ENCODE results near the gene OBSCN.

OBSCN gene

DNA sequence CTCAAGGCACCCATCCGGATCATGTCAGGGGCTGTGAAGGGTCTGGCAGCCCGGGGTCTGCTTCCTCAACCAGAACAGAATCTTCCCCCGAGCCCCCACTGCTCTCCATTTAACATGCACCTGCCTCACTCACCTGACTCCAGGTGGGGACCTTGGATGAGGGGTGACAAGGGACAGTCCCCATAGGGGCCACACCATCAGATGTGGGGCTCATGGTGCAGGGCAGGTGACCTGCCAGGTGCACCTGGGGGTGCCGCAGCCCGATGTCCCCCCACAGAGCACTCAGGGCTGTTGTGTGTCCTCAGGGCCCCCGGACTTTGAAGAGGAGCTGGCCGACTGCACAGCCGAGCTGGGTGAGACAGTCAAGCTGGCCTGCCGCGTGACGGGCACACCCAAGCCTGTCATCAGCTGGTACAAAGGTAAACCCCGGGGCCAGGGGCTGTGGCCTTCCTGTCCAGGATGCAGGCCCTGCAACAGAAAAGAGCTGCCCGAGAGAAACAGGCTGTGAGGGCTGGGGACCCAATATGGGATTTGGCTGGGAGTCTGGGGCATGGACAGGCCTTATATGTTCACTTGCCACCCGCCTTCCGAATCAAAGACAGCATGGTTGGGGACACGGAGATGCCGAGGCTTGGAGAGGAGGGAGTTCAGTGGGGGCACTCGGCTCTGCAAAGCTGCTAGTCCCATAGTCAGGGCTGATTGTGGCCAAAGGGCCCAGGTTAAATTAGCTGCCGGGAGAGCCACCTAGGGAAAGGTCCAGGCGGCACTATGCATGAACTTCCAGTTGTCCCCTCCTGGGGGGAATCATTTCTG, 134.2 kb downstream of the OBSCN start:
- DNase-seq (ENCODE audit: low read depth in 2 of 2), result no peak

DNA sequence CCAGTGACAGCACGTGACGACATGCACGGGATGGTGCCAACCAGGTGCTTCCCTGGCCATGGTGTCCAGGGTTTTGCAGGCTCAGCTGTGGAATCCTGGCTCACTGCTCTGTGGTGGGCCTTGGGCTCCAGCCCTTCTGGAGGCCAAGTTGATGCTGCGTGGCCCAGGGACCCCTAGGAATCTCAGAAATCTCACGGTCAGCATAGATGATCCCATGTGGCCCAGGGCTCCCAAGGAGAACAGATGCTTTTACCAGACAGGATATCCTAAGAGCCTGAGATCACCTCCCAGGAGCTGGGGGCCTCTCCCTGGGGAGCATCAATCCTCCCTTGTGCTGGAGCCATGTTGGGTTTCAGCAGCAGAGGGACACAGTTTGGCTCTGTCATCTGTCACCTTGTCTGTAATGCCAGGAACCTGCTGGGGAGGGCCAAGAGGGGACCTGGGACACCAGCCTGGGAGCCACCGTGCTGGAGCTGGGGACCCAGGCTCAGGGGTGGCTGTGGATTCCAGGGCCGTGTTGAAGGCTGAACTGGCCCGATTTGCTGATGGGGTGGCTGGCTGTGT, 134.9 kb downstream of the OBSCN start:
- no peak for DNase-seq (ENCODE audit: low read depth in 2 of 2)

DNA sequence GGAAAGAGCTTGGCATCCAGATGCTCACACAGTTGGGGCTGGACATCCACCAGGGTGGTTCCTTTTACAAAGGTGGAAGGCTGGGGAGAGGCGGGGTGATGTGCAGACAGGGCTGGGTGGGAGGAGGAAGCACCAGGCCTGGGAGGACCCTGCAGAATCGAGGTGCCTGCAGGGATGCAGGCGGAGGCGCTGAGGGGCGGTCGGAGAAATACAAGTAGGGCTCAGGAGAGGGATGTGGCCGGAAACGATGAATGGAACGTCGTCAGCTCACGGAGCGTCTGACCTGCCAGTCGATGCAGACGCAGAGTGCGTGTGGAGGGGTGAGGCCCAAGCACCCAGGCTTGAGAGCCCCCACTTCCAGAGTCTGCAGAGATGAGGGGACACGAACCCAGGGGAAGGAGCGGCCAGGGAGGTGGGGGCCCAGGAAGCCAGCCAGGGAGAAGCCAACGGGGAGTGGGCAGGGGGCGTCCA, 135.4 kb downstream of the OBSCN start:
- no peak for DNase-seq (ENCODE audit: low read depth in 2 of 2)

DNA sequence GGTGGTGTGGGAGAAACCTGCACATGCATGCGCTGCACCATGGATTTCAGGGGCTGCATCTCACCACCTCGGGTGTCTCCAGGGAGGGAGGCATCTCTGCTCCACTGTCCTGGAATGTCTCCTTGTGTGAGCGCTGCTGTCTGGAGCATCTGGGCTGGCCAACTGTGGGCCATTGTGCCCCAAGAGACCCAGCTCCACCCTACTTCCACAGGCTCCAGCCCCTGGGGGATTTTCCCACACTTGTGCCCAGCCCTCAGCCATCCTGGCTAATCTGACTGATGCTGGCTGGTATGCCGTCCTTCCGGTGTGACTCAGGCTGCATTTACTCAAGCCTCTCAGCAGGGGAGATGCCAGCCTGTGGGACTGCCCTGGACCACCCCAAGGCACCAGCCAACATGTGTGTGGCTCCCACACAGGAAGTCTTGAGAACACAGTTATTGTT, 136.8 kb downstream of the OBSCN start:
- DNase-seq (ENCODE audit: low read depth in 2 of 2), result no peak

DNA sequence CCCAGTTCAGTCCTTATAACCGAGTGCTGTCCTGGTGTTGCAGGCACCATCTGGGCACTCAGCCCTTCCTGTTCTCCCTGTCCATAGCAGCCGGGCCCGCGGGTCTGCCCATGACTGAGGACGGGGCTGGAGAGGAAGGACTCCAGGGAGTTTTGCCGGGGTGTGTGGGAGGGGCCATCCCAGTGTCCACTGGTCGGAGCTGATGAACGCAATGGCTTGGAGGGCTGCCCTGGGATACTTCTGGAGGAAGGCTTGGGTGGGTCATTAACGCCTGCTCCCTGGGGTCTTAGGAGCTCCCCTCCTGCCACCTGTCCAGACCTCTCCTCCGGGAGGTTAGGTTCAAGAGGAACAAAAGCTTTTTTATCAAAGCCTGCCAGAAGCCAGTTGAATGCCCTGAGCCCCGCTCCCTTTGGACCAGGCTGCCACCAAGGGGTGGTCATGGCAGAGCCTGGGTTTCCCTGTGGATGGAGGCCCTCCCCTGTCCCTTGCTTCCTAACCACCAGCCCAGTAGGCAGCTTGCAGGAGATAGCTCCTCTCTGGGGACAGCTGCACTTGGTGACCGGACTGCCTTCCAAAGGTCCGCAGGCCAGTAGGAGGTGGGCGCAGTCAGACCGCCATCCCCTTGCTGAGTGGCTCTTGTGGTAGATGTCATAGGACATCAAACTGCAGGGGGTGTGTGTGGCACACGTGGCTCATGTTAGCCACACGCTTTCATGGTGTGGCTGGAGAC, 137.5 kb downstream of the OBSCN start:
- no peak for DNase-seq (ENCODE audit: low read depth in 2 of 2)

DNA sequence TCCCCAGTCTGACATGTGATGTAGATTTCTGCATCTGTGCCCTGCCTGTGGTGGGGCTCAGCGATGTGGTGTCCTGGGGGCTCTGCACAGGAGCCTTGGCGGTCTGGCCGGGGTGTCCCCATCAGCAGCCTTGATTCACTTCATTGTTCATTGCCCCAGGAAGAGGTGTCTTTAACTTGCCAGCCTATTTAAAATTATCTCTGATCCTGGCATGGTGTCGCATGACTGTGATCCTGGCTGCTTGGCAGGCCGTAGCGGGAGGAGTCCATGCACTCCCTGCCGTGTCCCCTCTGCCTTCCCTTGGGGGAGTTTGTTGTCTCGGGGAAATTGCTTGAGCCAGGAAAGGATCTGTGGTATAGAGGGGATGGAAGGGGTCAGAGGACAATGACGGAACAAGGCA, 138.9 kb downstream of the OBSCN start:
- no peak for DNase-seq (ENCODE audit: low read depth in 2 of 2)

DNA sequence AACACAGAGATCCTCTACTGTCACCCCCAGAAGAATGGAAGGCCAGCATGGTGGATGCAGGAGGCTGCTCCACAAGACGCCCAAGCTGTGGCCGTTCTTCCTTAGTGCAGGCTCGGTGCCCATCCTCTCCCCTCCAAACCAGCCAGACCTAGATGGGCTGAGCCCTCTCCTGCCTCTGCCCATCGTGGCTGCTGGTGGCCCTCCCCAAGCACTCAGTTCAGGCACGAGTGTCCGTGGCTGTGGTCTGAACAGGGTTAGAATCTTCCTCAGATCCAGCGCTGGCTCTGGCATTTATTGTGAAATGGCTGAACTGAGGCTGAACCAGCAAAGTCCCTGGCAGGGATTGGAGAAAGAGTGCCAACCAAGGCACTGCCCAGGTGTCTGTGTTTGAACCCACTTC, 139.3 kb downstream of the OBSCN start:
- DNase-seq (ENCODE audit: low read depth in 2 of 2), result no peak

DNA sequence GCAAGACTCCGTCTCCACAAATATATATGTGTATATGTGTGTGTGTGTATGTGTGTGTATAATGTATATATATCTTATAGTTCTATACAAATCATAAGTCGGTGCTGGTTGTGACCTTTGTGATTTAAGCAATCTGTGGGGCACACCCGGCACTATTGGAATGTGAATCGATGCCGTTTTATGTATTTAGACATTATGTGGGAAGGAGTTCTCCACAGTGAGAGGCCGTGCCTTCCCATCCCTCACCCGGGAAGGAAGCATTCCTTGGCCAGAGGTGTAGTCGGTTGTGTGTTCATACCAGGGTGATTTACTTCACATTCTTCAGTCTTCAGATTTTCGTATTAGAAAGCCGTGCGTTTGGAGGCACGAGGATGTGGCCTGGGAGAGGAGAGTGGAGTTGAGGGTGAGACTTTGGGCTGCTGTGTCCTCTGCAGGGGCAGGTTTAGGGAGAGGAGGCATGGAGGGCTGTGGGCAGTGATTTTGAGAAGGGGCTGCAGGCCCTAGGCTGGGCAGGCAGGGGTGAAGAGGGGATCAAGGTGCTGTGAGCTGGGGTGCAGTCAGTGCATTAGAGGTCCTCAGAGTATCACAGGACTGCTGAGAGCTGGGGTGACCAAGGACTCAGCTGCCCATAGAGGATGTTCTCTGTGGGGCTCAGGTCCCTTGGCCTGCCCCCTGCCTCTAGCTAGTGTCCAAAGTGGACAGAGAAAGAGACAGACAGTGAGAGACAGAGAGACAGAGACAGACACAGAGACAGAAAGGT, 141.0 kb downstream of the OBSCN start:
- DNase-seq (ENCODE audit: low read depth in 2 of 2), result no peak

DNA sequence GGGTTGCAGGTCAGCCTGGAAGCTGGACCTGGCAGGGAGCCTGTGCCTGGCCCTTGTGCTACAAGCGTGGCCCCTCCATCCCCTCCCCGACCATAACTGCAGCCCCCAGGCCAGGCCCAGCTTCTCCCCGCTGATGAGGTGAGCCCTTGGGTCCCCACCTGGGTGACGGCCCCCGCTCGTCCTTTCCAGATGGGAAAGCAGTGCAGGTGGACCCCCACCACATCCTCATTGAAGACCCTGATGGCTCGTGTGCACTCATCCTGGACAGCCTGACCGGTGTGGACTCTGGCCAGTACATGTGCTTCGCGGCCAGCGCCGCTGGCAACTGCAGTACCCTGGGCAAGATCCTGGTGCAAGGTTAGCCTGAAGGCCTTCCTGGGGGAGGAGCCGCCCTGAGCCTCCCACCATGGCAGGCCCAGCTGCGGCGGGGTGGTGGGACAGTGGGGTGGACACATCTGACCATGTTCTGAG, 141.9 kb downstream of the OBSCN start:
- no peak for DNase-seq (ENCODE audit: low read depth in 2 of 2)

DNA sequence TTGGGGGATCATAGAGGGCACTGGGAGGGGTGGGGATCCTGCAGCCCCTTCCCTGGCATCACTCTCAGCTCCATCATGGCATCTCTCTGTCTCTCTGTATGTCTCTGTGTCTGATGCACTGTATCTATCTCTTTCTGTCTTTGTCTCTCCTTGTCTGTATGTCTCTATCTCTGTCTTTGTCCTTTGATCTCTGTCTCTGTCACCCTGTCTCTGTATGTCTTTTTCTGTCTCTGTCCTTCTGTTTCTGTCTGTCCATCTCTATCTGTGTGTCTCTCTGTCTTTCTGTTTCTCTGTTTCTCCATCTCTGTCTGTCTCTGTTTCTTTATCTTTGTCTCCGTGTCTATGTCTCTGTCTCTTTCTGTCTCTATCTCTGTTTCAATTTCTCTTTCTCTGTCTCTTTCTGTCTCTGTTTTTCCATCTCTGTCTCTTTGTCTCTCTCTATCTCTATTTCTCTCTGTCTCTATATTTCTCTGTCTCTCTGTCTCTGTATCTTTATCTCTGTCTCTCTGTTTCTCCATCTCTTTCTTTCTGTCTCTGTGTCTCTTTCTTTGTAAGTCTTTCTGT, 142.4 kb downstream of the OBSCN start:
- DNase-seq (ENCODE audit: low read depth in 2 of 2), result no peak

DNA sequence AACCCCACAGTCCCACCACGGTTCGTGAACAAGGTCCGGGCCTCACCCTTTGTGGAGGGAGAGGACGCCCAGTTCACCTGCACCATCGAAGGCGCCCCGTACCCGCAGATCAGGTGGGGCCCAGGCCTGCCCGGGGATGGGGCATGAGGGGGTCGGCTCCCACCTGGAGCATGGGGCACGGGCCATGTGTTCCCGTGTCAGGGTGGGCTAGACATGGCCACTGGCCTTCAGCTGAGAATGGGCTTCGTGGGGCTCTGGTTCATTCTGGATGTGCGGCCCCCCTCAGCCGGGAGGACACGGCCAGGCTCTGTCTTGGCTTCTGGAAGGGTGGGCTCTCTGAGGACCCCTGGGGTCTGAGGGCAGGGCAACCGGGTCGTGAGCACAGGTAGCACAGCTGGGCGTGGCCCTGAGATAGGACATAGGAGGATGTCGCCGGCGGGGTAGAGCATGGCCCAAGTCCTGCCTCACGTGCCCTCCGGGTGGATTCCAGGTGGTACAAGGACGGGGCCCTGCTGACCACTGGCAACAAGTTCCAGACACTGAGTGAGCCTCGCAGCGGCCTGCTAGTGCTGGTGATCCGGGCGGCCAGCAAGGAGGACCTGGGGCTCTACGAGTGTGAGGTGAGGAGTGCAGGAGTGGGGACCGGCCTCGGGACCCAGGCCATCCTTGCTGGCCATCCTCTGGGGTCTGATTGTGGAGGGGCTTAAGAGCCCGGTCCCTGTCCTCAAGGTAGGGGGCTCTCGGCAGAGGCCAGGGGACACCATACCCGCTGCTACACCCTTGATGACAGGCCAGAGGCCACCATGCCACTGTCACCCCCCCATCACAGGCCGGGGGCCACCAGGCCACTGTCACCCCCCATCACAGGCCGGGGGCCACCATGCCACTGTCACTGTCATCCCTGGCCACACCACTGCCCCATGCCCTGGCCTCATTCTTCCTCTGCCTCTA, 143.3 kb downstream of the OBSCN start:
- DNase-seq (ENCODE audit: low read depth in 2 of 2), result no peak

DNA sequence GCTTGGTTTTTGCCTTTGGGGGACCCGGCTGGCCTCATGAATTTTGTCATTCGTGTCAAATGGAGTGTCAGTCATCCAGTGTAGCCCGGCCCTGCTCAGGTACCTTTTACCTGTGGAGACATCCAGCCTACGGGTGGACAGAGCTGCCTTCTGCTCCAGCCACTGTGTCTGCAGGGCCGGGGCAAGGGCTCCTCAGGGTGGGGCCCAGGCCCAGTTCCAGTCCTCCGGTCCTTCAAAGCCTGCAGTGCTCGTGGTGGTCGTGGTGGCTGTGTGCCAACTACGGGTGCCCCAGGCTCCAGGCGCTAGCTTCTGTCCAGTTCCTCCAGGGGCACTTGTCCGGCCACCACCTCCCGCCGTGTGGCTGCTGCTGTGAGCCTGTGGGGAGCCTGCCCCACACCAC, 144.0 kb downstream of the OBSCN start:
- DNase-seq (ENCODE audit: low read depth in 2 of 2), result no peak

DNA sequence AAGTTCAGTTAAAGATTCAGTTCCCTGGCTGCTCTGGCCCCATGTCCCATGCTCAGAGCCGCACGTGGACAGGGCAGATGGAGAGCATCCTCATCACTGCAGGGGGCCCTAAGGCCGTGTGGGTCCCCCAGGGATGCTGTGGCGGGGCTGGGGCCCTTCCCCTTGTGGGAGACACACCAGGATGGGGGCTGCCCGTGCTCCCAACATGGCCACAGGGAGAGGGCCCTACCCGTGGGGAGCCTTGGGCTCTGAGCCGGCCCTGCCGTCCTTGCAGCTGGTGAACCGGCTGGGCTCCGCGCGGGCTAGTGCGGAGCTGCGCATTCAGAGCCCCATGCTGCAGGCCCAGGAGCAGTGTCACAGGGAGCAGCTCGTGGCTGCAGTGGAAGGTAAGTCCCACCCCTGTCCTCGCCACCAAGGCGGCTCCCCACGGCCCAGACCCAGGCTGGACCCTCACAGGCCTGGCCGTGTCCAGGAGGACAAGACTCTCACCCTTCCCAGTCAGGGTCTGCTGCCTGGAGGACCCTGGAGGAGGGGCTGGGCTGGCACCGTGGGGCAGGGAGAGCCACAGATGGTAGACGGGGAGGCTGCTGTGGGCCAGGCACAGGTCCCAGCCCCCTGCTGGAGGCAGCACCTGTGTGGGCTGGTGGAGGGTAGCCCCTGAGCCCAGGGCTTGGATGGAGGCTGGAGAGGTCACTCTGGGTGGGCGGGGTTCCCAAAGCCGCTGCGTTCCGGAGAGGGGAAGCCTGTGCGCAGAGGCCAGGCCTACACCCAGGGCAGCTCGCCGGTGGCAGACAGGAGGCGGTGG, 145.0 kb downstream of the OBSCN start:
- DNase-seq (ENCODE audit: low read depth in 2 of 2), result no peak

DNA sequence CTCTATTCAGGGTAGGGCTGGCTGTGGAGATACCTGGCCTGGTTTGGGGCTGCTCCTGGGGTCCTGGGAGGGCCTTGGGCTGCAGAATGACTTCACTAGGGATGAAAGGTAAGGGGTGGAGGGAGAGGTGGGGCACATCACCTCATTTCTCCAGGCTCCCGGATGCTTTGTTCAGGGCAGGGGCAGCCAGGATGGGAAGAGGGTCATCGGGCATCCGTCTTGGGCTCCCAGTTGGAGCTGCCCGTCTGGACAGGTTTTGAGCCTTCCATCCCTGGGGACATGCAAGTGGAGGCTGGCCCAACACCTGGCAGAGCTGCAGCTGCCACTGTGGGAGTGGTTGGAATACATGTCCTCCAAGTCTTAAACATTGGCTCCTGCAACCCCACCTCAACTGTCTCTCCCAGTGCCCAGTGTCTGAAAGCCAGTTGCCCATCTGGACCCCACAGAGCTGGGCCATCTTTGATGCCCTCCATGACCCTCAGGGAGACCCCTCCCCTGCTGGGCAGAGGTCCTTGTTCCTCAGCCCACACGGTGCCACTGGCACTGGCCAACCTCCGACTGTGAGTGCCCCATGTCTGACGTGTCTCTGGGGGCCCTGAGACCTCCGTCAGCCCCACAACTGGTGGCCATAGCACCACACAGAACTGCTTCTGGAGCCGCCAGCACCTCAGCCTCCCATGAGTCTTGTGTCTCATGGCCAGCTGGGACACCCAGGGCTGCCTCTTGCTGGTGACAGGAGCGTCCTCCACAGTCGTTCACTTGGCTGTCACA, 145.9 kb downstream of the OBSCN start:
- no peak for DNase-seq (ENCODE audit: low read depth in 2 of 2)

DNA sequence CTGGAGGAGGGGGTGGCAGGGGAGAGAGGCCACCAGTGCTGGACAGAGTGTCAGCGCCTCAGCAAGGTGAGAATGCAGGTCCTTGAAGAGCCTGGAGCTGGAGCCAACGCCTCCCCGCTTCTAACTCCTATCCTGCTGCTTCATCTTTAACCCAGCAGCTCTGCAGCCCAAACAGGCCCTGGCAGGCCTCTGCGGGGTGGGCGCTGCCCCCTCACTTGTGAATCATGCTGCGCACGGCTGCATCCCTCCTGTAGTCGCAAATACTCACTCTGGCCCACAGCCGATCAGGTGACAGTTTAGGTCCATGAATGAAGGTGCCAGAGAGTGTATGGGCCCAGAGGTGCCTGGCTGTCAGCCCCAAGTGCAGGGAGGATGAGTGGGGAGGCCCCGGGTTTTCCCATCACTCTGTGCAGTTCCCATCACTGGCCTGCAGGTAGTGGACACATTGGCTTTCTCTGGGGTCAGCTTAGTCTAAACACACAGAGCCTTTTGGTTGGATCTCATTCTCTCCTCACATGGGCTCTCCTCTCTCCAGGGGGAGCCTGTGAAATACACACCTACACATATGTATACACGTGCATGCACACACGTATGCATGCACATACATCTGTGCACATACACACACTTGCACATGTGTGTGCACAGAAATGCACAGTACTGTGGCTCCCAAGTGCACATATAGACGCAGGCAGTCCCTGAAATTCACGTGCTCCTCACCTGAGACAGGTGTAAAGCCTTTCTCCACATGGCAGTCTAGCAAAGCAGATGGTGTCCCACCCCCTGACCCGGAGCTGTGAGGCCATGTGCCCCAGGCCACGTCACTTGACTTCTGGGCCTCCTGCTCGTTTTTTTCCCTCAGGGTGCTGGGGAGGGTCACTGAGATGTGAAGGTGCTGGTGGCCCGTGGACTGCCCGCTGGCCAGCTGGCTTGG, 146.8 kb downstream of the OBSCN start:
- DNase-seq (ENCODE audit: low read depth in 2 of 2), result no peak

DNA sequence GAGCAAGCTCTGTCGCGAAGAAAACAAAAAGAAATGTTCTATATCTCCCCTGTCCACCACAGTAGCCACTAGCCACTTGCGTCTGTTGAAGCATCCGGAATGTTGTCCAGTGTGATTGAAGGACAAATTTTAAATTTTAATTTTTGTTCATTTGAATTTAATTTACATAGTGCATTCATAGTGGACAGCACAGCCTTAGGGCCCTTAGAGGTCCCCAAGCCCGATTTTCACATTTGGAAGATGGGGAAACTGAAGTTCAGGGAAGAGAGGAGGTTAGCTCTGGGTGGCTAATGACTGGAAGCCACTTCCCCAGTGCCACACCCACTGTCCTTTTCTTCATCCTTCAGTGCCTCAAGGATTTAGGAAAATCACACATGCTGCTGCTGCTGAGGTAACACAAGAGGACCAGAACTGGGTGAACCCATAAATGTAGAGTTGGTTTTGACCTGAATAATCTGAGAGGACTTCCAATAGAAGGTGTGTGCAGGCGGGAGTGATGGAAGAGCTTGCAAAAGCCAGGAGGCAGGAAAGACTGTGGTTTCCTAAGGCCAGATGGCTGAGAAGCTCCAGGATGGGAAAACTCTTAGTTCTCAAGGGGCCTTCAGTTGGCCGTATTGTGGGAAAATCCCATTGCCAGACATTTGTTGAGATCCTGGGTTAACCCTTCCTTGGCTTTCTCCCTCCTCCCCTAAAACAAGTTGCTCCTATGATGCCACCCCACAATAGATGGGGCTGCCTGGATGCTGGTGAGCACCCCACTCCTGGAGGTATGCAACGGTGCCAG, 149.2 kb downstream of the OBSCN start:
- no peak for DNase-seq (ENCODE audit: low read depth in 2 of 2)

Measured in stimulated activated CD8-positive, alpha-beta memory T cell treated with anti-CD3 and anti-CD28 coated beads, Interleukin-15, amount 100 ng/mL, for 4 hours (primary cell).